Mammary epithelial cell (primary cell): ENCODE data around the gene RSPH9.

Experiments used
- CTCF ChIP-seq, 2 donors: IDR thresholded peaks in 1 of 2; conservative IDR thresholded peaks in 1 of 2; 2 replicates each; pipeline ENCODE4 v1.5.1; 2011 to 2012; ENCODE audit warnings: inconsistent platforms in 2 of 2, low read length in 2 of 2, mild to moderate bottlenecking in 2 of 2, control low read depth in 1 of 2, low read depth in 1 of 2; ENCODE audit not compliant: insufficient read depth in 1 of 2; ENCODE audit errors: extremely low read depth in 1 of 2
- EZH2 ChIP-seq: IDR thresholded peaks from 2 replicates; pipeline ENCODE4 v1.6.1; 2012; ENCODE audit warnings: low read length, inconsistent platforms, borderline replicate concordance

GRCh38 chr6:43639984-43640800 lies 4.6 kb upstream of the RSPH9 start:
- TF ChIP-seq CTCF (conservative IDR thresholded peaks at IDR 0.05 in 1 of 2, IDR thresholded peaks at IDR 0.05 in 1 of 2; ENCODE audit: extremely low read depth in 1 of 2, insufficient read depth in 1 of 2, low read depth in 1 of 2, low read length in 2 of 2) (no peak), EZH2 (no peak)
